Measurements from ENCODE around the gene TPD52L2. TPM values are rescaled to one million over a fixed set of nuclear protein-coding genes. Genes with fewer than 3 reads are reported as not detected.
"Not testable (repeated sequence)": the region's sequence is repeated elsewhere in the genome, so short reads cannot be mapped to it uniquely, and the experiment has no call there.

Gene TPD52L2
- total RNA-seq, 1 donor from 2014 or later: 72.2 TPM

- no peak for DNase-seq (ENCODE audit: low spot score)
These were observed 14.0 kb downstream of the TPD52L2 start for GRCh38 chr20:63878899-63879663.

DNA sequence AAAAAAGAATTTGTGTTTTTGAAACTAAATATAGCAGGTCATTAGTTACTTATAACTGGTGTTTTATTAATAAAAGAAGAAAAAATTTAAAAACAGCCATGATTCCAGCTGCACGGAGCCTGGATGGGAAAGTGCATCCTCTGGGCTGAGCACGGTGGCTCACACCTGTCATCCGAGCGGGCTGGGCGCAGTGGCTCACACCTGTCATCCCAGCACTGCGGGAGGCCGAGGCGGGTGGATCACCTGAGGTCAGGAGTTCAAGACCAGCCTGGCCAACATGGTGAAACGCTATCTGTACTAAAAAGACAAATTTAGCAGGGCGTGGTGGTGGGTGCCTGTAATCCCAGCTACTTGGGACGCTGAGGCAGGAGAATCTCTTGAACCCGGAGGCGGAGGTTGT is 15.8 kb downstream of the TPD52L2 start:
- not testable (repeated sequence) for DNase-seq (ENCODE audit: low spot score)

DNA sequence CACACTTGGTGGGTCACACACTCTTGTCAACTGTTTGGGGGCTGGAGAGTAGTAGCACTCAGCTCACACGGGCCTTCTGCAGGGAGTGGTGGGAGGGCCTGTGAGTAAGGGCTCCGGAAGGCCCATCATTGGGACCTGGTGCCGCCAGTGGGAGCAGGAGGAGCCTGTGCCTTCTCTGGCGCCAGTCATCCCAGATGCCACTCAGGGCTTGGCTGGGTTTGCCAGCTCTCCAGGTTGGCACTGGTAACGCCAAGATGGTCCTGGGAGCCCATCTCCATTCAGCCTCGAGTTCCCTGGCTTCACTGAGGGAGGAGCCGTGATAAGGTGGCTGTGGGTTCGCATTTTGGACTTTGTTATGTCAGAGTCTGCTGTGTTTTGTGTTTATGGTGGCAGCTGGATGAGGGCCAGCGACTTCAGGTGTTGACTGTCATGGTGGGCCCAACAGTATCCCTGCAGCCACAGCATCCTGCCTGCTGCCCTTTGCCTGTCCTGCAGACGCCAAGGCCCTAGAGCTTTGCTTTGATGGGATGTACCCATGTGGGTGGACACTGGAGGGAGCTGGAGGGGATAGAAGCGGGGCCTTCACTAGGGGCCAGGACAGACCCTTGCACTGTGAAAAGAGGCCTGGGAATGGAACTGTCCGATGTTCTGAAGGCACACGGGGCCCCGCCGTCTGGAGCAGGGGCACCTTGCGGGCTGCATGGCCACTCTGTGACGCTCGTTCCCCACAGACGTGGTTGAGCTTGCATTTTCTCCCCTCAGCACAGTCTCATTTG is 16.6 kb downstream of the TPD52L2 start:
- DNase-seq (ENCODE audit: low spot score): no peak

- DNase-seq (ENCODE audit: low spot score): no peak
These were observed 17.5 kb downstream of the TPD52L2 start for GRCh38 chr20:63882257-63883200.

- no peak for DNase-seq (ENCODE audit: low spot score)
These were observed 18.1 kb downstream of the TPD52L2 start for GRCh38 chr20:63883201-63883593.

GRCh38 chr20:63884506-63885263 is 19.6 kb downstream of the TPD52L2 start:
- no peak for DNase-seq (ENCODE audit: low spot score)

DNA sequence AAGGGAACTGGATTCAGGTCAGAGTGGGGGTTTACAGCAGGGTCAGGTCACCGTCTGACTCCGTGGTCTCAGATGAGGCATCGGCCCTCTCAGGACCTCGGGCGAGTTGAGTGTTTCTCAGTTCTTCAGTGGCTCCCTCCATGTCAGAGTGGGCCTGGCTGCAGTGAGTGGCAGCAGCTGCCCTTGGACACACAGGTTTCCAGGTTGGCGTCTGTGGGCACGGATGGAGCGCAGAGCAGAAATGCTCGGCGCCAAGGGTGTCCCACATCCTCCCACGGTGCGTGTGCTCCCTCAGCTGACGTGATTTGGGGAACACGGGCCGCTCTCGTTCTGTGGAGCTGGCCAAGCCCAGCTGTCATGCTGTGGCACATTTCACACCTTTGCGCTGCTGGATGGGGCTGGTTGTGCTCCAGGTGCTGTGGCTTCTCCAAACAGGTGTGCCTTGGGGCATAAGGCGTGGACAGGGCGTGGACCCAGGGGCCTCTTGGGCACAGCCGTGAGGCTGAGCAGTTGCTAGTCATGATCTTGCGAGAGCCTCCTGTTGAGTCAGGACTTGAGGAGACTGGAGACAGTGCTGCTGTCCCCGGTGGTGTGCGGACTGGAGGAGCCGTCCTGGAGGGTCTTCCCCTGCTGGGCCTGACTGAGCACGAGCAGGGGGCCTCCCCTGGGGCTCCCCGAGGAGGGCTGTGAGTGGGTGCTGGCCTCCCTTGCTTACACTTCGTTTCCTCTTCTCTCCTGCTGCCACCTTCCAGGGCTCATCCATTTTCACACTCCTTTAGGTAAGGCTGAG is 20.4 kb downstream of the TPD52L2 start:
- DNase-seq (ENCODE audit: low spot score): no peak

DNA sequence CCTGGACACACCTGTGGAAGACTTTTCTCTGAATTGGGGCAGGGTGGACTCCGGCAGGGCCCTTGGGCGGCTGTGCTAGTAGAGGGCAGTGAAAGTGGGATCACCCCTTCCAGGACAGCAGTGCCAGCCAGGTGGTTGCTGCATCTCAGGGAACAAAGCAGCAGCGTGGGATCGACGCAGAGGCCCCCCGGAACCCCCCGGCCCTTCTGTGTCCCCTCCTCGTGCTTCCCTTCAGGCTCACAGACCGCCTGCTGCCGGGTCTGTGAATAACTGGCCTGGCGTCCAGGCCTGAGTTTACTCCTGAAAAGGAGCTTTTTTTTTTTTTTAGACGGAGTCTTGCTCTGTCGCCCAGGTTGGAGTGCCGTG is 21.0 kb downstream of the TPD52L2 start:
- DNase-seq (ENCODE audit: low spot score): no peak

DNA sequence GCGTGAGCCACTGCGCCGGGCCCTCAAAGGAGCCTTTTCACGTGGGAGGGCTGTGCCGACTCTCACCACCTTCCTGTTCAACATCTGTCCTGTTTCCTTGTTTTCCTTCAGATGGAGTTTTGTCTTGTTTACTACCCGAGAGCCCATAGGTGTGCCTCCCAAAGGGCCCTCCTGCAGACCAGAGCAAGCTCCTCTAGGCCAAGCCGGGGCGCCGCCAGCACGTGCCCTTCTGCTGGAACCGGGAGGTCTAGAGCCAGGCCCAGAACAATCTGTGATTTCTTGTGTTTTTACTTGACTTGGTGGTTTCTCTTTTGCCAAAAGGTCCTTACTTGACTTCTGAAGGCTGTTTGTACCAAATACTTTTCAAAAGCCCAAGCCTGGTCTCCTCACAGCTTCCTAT is 21.9 kb downstream of the TPD52L2 start:
- DNase-seq (ENCODE audit: low spot score): no peak

DNA sequence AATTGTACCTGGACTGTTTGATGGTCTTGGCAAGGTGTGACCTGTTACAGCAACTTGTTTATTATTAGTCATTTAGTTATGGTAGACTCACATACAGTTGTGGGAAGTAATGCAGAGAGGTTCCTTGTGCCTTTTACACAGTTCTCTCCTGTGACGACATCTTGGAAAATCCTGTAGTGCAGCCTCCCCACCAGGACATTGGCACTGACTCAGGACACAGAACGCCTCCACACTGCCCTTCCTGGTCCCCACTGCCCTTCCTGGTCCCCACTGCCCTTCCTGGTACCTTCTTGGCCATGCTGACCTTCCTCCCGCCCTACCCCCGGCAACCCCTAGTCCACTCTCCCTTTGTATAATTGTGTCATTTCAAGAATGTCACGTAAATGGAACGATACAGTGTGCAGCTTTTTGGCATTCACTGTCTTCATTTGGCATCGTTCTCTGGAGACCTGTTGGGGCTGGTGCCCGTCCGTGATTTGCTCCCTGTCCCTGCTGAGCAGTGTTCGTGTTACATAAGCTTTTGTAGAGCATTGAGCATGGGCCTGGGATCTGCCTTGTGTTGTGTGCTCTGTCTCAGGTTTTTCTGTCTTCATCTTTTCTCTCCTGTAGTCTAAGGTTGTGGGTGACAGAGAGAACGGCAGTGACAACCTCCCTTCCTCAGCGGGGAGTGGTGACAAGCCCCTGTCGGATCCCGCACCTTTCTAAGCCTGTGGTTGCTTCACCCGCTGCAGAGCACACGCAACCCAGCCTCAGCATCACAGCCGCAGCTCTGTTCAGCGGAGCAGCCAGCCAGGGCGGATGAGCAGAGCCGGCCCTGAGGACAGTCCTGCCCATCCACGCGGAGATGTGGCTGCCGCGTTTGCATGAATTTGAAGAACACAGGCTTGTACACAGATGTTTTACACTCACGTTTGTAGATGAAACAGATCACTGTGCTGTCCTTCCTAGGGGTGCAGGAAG is 24.5 kb downstream of the TPD52L2 start:
- no peak for DNase-seq (ENCODE audit: low spot score)

GRCh38 chr20:63890201-63890576 is 25.1 kb downstream of the TPD52L2 start:
- no peak for DNase-seq (ENCODE audit: low spot score)

- DNase-seq (ENCODE audit: low spot score): no peak
These were observed 25.5 kb downstream of the TPD52L2 start for GRCh38 chr20:63890616-63891015.

DNA sequence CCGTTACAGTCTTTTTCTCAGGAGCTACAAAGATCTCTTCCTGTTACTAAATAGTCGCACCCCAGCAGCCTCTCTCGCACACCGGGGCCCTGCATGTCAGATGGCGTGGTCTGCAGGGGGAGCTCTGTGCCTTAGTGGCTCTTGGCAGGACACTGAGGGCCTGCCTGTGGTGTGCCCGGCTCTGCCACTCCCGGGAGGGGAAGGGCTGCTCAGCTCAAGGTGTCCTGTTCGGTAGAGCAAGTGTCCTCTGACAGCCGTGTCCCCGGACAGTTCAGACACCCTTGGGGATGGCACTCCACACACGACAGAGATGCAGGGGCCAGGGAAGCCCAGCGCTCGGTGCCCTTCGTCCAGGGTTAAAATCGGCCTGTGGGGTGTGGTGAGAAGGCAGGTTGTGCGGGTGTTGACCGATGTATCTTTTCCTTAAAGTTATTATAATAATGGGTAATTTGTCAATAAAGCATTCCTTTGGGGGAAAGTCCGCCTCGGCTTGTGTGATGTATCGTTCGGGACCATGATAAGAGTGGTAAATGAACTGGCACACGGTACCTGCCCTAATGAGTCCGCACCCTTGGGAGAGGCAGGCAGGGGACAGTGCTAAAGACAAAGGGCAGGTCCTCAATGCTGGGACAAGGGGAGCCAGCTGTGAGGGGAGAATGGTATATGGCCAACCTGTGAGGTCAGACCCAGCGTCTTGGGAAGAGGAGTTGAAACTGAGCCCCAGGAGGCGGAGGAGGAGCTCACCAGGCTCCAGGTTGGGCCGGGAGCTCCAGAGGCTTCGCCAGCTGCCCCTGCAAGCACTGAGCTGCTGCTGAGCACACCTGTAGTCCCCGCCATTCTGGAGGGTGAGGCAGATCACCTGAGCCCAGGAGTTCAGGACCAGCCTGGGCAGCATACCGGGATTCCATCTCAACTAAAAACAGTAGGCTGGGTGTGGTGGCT is 26.3 kb downstream of the TPD52L2 start:
- no peak for DNase-seq (ENCODE audit: low spot score)

DNA sequence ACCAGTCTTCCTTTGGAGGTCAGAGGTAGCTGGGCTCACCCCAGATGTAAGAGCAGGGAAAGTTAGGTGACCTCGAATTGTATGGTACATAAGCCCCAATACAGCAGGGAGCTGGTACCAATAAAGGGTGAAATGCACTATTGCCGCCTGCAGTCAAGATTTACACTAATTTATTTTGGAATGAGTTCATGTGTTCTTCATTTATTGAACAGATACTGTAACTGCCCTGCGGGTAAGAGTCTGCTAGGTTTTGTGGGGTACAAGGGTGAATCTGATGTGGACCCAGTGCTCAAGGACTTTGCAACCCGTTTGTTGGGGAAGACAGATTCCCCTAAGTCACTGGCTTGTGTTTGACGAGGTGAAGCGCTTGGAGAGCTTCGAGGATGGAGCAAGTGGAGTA is 27.3 kb downstream of the TPD52L2 start:
- no peak for DNase-seq (ENCODE audit: low spot score)

- DNase-seq (ENCODE audit: low spot score): no peak
These were observed 28.9 kb downstream of the TPD52L2 start for GRCh38 chr20:63893999-63894357.

DNA sequence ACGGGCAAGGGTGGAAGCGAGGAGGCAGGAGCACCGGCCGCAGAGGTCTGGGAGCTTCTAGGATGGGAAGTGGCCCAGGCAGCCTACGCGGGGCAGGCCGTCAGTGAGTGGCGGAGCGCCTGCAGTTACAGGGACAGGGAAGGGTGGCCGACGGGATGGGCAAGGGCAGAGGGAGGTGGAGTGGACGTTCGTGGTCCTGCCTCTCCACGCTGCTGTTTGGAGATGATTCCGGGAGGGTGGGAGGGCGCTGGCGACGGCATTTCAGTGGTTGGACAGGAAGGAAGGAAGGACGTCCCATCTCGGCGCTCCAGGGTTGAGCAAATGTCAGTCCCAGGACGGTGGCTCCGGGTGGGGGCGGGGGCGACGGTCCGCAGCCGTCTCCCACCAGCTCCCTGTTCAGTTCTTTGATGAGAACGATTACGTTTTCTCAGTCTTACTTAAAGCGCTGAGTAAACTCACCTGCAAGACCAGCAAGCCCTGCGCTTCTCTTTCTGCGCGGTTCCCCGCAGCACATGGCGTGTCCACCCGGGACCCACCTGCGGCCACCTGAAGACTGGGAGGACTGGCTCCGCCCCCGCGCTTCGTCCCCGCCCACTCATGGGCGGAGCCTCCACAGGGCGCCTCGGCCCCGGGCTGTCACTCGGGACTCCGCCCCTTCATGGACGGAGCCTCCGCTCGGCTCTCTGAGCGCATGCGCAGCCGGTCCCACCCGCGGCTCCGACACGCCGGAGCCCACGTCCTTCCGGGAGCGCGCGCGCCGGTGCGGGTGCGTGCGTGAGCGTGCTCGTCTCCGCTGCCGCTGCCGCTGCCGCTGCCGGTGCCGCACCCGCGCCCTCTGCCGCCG is 29.5 kb downstream of the TPD52L2 start, which contains the start of gene DNAJC5:
DNAJC5 (plus strand) TSS at position 769 of the 844 bp plus-strand sequence. CDS start 33,220 bp downstream, outside the sequence.
- peak; percentile 96 for DNase-seq (ENCODE audit: low spot score)
